NCI-H526 treated with DMSO at 0.1 percent for 48 hours (cell line): ENCODE data around the gene CSF1.

Source experiments
- DNase-seq: peaks from one replicate; lab custom pipeline; 2025; lab: John Stamatoyannopoulos, UW

CSF1 gene

DNA sequence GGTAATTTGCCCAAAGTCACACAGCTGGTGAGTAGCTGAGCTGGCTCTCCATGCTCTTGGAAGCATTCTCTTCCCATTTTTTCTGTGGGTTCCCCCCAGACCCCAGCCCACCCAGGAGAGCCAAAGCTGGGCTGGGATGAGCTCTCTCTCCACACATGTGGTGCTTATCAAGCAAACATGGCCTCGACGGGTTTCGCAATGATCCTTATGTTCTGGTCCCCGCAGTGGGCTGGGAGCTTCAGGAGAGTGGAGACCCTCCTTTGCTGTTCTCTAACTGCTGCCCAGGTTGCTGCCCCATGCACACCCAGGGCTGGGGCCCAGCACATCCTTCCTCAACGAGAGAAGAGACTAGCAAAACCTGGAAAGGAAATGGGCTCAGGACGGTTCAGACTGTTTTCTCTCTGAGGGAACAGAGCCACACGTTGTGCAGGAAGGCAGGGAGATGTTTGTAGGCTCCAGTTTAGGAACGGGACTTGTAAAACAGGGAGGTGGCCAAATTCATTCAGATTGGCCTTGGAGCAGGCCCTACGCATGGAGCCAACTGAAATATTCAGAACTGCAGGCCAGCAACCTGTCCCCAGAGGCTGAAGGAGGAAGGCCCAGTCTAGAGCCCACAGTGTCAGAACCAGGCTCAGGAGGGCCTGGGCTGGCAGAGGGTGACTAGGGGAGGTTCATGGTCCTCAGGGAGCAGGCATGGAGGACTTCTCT is 27.2 kb upstream of the CSF1 start:
- DNase-seq = no peak

DNA sequence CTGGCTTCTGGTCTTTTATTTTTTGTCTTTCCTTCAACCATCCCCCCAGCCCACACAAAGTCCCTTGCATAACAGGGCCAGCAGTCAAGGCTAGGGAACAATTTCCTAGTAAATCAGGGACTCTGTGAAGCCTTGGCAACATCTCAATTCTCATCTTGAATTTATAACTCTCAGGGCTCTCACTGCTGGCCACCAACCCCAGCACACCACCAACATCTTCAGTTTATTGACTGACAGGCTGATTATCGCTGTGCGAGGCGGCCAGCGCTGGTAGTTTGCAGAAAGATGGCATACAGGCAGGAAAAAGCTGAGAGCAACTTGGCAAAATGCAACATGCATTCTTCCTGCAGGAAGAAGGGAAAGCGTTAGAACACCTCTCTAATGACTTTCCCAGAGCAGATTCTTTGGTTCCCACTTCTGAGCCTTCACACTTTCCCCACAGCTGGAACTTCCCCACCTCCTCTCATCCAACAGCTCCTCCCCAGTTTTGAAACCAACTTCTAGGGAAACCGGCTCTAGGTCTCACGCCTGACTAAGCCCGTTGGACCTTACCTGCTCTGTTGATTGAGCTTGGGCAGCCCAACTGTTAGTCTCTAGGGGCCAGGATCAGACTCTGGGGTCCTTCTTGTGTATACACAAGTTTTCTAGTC is 26.3 kb upstream of the CSF1 start:
- DNase-seq = no peak

DNA sequence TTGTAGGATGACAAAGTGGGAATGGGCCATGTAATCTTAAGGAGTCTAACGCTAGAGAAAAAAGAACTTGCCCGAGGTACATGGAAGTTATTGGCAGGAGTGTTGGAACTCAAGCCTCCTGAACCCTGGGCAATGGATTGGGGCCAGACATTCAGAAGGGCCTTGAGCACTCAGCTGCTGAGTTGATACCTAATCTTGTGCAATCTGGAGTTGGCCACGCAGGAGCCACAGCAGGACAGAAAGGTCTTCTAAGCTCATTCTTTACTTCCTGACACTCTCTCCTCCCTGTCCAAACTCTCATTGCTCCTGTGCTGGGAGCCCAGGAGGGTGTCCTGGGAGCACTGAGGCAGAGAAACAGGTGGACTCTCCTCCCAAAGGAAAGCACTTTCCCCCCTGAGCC is 25.1 kb upstream of the CSF1 start:
- DNase-seq = no peak

- DNase-seq = no peak
These were observed 23.8 kb upstream of the CSF1 start for GRCh38 chr1:109886827-109887226.

GRCh38 chr1:109887271-109887670 is 23.4 kb upstream of the CSF1 start:
- DNase-seq = no peak

DNA sequence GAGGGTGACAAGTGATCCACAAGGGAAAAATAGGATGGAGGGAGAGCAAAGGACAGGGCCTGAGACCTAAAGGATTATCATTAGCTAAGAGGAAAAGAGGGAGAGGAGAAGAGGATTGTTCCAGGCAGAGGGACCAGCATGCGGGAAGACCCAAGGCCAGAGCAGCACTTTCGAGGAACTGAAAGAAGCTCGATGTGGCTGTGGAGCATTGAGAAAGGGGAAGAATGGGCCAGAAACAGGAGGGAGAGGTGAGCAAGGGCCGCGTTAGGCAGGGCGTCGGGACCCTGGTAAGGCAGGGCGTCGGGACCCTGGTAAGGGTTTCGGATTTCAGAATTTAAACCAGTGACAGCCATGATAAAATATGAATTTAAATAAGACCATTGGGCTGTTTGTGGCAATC is 22.8 kb upstream of the CSF1 start:
- no peak for DNase-seq

DNA sequence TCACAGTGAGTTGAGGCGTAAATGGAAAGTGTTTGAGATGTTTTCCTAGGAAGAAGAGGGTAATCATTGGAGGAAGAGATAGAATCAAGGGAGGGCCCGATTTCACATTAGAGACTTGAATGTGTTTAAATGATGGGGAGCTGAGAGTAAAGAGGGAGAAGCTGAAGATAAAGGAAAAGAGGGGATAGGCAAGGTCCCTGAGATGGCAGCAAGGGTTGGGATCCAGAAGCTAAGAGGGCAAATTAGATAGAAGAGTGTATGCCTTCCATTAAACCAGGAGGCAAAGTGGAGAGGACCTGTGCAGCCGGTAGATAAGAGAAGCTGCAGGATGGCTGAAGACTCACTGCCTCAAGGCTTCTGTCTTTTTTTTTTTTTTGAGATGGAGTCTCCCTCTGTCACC is 21.6 kb upstream of the CSF1 start:
- no peak for DNase-seq

GRCh38 chr1:109890115-109890953 is 20.3 kb upstream of the CSF1 start:
- no peak for DNase-seq

DNA sequence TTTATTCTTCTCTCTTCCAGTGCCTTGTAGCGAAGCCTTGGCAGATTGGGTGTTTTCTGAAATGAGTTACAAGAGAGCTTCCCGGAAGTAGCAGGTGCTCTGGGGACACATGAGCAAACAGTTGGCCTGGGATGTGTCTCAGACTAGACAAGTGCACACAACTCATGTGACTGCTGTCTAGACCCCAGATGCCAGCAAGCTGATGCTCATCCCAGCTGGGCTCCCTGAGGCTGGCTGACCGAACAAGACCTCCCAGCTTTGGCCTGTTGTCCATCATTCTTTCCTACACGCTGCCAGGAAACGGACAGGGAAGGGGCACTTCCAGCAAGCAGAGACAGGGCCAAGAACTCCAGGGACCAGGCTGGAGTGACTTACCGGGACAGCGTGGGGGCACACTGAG is 18.7 kb upstream of the CSF1 start:
- DNase-seq = no peak

DNA sequence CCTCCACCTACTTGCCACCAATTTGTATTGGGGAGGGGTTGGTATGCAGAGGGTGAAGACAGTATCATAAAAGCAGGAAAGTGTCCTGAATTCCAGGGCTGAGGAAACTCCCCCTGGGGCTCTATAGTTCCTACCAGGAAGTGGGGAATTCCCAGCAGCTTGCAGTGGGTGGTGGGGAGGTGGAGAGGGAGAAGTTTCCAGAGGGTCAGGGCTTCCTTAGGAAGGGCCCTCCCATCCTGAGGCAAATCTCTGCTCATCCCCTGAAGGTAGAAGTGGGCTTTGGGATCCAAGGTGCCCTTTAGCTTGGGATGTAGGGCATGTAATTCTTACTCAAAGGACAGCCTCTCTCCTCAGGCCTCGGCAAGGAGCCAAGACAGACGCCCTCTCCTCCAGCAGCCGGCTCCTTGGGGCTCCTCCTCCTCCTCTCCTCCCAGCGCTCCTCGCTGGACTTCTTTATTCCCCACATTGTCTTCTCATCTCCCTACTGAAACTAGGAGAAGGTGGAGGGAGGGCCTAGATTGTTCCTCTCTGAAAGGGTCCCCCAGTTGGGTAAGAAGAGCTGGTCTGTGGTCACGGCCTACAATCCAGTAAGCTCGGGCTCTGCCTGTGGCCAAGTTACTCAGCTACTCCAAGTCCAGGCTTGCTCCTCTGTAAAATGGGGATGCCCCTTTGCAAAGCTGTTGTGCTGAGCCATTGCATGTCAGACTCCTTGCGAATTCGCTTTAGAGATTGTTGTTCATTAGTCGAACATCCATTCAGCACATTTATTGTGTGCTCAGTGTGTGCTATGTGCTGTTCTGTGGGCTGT is 17.9 kb upstream of the CSF1 start:
- no peak for DNase-seq

- DNase-seq = no peak
These were observed 17.0 kb upstream of the CSF1 start for GRCh38 chr1:109893532-109894171.

DNA sequence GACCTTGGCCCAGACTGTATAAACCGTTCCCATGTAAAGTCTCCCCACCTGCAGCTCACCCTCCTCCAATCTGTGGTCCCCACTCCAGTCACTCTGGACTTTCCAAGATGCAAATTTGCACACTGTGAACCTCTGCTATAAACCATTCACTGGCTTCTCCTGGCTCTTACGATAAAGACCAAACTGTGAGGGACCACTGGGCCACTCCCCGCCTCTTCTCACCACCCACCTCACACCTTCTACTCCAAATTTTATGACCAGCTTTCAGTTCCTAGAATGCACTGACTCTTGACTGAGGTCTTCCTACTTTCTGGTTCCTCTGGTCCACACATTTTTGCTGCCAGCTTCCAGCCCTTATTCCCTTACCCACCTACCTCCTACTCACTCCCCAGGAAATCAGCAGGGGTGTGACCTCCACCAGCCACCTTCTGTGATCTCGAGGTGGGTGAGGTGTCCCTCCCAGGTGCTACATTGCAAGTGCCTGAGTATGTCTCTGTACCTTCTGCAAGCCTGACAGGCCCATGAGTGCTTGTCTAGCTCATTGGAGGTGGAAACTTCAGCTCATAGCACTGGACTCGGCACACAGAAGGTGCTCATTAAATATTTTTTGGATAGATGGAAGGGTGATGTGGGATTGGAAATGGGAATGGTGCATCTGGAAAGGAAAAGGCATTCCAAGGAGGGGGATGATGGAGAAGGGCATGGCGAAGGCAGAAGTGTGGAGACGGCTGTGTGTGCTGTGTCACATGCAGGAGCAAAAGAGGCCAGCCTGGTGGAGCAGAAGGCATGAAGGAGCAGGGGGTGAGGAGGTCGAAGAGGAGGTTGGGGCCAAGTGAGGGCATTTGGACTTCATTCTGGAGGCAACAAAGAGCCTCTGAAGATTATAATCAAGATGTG is 15.6 kb upstream of the CSF1 start:
- no peak for DNase-seq

- DNase-seq = no peak
These were observed 14.7 kb upstream of the CSF1 start for GRCh38 chr1:109895720-109896504.

DNA sequence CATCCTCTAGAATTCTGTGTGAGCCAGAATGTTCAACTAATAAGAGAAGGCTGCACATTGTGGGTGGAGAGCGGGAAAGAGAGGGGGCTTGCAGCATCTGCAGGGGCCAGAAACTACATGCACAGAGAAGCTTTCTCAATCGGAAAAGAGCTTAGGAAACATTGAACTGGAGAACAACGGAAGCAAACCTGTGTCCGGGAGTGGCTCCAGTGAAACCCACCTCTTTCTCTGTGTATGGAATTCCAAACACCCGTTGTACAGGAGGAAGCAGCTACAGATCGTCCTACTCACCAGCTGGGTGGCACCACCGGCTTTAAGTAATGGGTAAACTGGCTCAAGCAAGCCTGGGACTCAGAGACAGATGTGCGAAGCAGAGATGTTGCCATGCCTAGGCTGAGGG is 14.0 kb upstream of the CSF1 start:
- DNase-seq = no peak

- no peak for DNase-seq
These were observed 13.2 kb upstream of the CSF1 start for GRCh38 chr1:109897259-109897955.

GRCh38 chr1:109898842-109899241 is 11.8 kb upstream of the CSF1 start:
- no peak for DNase-seq

DNA sequence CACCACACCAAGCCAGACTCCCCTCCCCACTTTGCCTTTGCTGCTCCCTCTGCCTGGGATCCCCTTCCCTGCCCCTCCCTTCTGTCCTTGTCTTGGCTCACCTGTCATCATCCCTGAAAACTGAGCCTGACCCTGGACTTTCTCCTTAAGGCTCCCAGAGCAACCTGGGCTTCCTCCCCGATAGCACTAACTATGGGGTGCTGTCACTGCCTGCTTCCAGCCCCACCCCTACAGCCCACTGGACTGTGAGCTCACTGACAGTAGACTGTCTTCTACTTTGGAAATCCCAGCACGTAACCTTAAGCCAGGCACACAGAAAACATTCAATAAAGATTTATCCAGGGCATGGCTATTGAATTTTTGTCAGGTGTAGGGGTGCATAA is 9.5 kb upstream of the CSF1 start:
- no peak for DNase-seq

GRCh38 chr1:109901524-109902145 is 9.0 kb upstream of the CSF1 start:
- DNase-seq = no peak
